Cardiac muscle cell (in vitro differentiated cells and primary cell): Measurements from ENCODE around the gene TMEM132A. TPM values are rescaled to one million over a fixed set of nuclear protein-coding genes. Genes with fewer than 3 reads are reported as not detected.
A peak's percentile ranks its signal among the peaks of the same experiment; 100 is the strongest.

Source experiments
- DNase-seq, 2 donors: peaks; one replicate each; pipeline versions ENCODE4 v3.0.0 to v3.0.0-alpha.2; 2010 to 2017; ENCODE audit warnings: low read depth in 1 of 2, low spot score in 1 of 2
- H3K27ac ChIP-seq: fragments of 200-600 bp; sonication (generic); 2 replicates; pipeline ENCODE4 v1.5.1; 2016
- H3K27me3 ChIP-seq: fragments of 200-600 bp; sonication (generic); 2 replicates; pipeline ENCODE4 v1.6.0; 2016; ENCODE audit warnings: control low read depth
- H3K36me3 ChIP-seq: fragments of 200-600 bp; sonication (generic); 2 replicates; pipeline ENCODE4 v1.5.1; 2016; ENCODE audit warnings: control low read depth
- H3K4me1 ChIP-seq: fragments of 200-600 bp; sonication (generic); 2 replicates; pipeline ENCODE4 v1.8.1; 2017; ENCODE audit warnings: low read depth, mild to moderate bottlenecking, mixed run types
- H3K4me3 ChIP-seq: fragments of 200-600 bp; sonication (generic); 2 replicates; pipeline ENCODE4 v1.5.1; 2016; ENCODE audit warnings: mild to moderate bottlenecking
- H3K9me3 ChIP-seq: fragments of 200-600 bp; sonication (generic); 2 replicates; pipeline ENCODE4 v1.5.1; 2017; ENCODE audit warnings: low read depth, mild to moderate bottlenecking, control low read depth
- polyA plus RNA-seq: library from polyadenylated mRNA; unstranded; fragments of >200 nt; fragmentation: Nextera tagmentation; extraction: Ambion mirVana; gene quantifications from 2 replicates; pipeline ENCODE4 v1.2.1, GENCODE V29; 2016
- total RNA-seq: library from RNA; depleted of rRNA; stranded (reverse); fragments of >200 nt; gene quantifications from 2 replicates; pipeline ENCODE4 v1.2.3, GENCODE V29; 2016
- TF ChIP-seq, protein P1 (sequence below): IDR thresholded peaks from 2 replicates; pipeline ENCODE4 v1.5.1; 2012; ENCODE audit warnings: low read depth, mild to moderate bottlenecking, low read length

TMEM132A gene
- total and polyA plus RNA-seq, 2 experiments from 2014 or later, result 154 to 176 TPM

DNA sequence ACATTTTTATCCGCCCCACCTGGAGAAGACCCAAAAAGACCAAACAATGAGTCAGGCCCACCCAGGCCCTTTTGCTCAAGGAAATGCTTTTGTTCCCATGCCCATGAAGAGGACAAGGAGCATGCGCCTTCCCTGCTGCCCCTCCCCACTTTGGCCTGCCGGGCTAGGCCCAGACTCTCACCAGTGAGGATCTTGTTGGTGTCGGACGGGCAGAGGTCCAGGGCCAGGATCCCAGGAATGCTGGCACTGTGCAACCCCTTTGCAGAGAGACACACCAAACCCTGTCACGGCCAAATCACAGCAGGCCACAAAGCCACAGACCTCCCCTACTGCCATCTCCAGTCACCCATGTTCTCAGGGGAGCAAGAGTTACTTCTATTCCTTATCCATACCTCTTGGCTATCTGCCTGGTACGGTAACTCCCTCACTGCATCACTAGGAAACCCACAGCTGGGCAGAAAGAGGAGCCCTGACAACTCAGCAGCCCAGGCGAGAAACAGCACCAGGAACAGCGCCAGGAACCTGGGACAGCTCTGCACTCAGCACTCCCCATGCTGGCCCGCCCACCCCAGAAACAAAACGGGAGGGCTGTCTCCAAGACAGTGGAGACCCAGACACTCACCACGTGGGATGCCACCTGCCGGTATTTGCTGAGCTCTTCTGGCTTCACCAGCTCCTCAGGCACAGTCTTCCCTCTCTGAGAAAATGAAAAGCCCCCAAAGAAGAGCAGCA is 23.4 kb upstream of the TMEM132A start:
- H3K36me3 ChIP-seq, result peaks cover 44% of the 10 kb centered on the region
- no peaks in the 10 kb centered on the region for H3K9me3 ChIP-seq
- no peak overlapping the region for H3K4me3 ChIP-seq
- H3K27me3 ChIP-seq, result no peaks in the 10 kb centered on the region
- TF ChIP-seq, protein P1, sequence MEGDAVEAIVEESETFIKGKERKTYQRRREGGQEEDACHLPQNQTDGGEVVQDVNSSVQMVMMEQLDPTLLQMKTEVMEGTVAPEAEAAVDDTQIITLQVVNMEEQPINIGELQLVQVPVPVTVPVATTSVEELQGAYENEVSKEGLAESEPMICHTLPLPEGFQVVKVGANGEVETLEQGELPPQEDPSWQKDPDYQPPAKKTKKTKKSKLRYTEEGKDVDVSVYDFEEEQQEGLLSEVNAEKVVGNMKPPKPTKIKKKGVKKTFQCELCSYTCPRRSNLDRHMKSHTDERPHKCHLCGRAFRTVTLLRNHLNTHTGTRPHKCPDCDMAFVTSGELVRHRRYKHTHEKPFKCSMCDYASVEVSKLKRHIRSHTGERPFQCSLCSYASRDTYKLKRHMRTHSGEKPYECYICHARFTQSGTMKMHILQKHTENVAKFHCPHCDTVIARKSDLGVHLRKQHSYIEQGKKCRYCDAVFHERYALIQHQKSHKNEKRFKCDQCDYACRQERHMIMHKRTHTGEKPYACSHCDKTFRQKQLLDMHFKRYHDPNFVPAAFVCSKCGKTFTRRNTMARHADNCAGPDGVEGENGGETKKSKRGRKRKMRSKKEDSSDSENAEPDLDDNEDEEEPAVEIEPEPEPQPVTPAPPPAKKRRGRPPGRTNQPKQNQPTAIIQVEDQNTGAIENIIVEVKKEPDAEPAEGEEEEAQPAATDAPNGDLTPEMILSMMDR, result no peak
- peaks cover 5% of the 10 kb centered on the region for H3K4me1 ChIP-seq
- DNase-seq, result no peak
- no peak overlapping the region for H3K27ac ChIP-seq

DNA sequence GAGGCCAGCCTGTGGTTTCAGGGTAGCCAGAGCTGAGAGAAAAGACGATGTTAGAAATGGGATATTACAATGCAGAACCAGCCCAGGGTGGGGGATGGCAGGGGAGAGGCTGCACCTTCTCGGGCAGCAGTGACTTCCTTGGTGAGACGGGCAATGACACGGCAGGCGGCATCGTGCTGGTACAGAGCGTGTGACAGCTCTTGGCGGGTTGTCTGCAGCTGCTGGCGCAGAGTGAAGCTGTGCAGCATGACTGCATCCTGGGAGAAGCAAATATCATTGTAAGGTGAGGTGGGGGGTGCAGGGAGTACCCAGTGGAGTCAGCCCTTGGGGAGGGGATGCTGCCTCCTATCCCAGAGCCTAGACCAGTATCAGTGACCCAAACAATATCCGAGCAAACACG is 21.6 kb upstream of the TMEM132A start:
- Histone ChIP-seq H3K27me3 (peaks cover under 1% of the 10 kb centered on the region), H3K9me3 (no peaks in the 10 kb centered on the region), H3K4me1 (peaks cover 5% of the 10 kb centered on the region), H3K4me3 (no peak overlapping the region), H3K27ac (no peak overlapping the region), H3K36me3 (peaks cover 28% of the 10 kb centered on the region)
- no peak for DNase-seq
- TF ChIP-seq, protein P1, result no peak

DNA sequence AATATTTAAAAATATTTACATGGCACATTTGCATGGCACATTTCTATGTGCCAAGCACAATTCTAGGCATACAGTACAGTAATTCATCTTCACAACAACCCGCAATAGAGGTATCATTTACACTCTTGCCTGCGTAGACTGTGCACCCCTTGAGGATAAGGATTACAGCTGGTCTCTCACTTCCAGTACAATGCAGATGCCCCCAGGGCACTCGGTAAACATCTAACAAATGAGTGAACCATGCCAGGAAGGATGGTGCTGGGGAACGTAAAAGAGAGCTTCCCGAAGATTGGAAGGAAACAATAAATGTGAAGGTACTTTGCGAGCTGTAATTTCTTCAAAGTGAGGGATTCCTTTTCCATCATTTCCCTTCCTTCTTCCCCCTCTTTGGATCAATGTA is 19.2 kb upstream of the TMEM132A start:
- Histone ChIP-seq H3K27me3 (peaks cover 20% of the 10 kb centered on the region), H3K27ac (no peak overlapping the region), H3K4me1 (peaks cover 5% of the 10 kb centered on the region), H3K9me3 (no peaks in the 10 kb centered on the region), H3K4me3 (no peak overlapping the region), H3K36me3 (peaks cover 9% of the 10 kb centered on the region)
- no peak for DNase-seq
- TF ChIP-seq, protein P1, result no peak

DNA sequence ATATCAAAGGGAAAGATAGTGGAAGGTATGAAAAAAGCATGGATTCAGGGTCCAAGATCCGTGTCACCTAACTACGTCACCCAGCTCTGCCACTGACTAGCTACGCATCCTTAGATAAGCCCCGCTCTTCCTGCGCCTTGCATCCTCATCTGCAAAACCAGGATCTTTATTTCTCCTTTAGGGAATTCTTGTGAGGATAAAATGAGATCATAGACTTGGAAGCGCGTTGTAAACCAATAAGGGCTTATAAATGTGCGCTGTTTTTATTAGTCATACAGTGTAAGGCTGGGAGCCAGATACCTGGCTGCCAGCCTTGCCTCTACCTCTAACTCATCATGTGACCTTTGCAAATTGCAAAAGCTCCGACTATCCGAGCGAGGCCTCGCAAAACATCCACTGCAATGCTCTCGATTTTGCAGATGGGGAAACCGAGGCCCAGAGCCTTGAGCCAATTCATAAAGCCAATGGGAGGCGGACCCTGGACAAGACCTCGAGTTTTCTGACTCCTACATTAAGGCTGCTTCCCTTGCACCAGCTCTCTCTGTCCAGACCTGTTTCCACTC is 18.6 kb upstream of the TMEM132A start:
- Histone ChIP-seq H3K4me1 (peaks cover 5% of the 10 kb centered on the region), H3K4me3 (peak overlapping the region; percentile 63), H3K27me3 (peaks cover 20% of the 10 kb centered on the region), H3K27ac (peak overlapping the region; percentile 92), H3K36me3 (peaks cover 3% of the 10 kb centered on the region), H3K9me3 (no peaks in the 10 kb centered on the region)
- TF ChIP-seq, protein P1, result no peak
- DNase-seq, result peak in 1 of 2 donors; percentile 29

DNA sequence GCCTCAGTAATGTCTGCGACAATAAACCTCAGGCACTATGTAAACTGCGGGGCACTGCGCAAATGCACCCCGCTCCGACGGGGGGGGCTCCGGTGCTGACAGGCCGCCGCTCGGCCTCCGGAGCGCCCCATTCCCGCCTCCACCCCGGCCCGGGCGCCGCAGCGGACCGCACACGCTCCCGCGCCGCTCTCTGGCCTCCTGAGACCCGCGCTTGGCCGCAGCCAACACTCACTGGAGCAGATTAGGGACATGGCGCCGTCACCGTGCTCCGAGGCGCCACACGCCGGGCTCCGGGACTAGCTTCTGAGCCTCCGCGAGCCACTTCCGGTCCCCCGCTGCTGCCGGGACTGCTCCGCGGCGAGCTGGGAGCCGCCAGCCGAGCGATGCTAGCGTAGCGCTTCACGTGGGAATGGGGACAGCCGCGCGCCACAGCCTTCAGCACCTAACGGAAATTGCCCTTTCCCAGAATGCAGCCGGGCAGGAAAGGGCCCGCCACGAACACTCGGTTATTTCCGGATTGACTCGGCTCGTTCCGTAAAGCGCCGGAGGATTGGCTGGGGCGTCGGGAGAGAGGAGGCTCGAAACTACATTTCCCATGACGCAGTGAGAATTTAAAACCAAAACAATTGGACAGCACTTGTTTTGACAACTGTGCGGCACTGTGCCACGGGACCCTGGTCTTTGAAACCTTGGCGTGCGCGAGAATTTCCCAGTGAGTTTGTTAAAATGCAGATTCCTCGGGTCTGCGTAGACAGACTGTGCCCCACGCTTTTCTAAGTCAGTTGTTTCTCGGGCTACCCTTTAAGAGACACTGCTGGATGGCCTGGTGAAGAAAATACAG is 17.9 kb upstream of the TMEM132A start, which contains the start of gene PRPF19:
TSS of gene PRPF19 (minus strand) at position 454 of the 841 bp plus-strand sequence. CDS start at position 251, 203 bp downstream.
- peak; percentile 96 to 98 for DNase-seq
- Histone ChIP-seq H3K27ac (peak within 1 kb of the TSS; percentile 92), H3K9me3 (no peaks in the 10 kb centered on the region), H3K4me1 (peaks cover 5% of the 10 kb centered on the region), H3K36me3 (no peaks in the 10 kb centered on the region), H3K27me3 (peaks cover 20% of the 10 kb centered on the region), H3K4me3 (peak within 1 kb of the TSS; percentile 63)
- TF ChIP-seq, protein P1, result no peak
